ENCODE measurements around the gene C17orf114.

Gene C17orf114

DNA sequence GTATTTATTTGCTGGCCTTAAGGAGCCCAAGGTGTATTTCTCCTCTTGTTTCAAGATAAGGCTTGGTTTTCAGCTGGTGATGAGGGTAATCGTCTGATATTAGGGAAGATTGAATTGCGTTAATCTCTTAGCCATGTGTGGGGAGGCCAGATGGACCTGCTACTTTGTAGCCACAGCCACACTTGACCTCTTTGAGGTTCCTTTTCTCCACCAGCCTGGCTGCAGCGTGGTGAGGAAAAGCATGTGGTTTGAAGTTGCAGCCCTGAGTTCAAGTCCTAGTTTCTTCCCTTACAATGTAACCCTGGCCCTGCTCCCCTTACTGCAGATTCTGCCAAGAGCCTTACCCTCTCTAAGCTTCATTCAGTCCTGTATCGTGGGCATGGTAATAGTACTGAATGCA lies 34.1 kb upstream of the C17orf114 start:
- intact Hi-C loops (cut with micrococcal nuclease), result no loop called here
- ChIA-PET CTCF (no interaction called here), POLR2A (ENCODE audit: unreplicated experiment) (no interaction called here)
- Histone ChIP-seq H2BK20ac (ENCODE audit: low read depth, low read length) (no peak overlapping the region), H3K56ac (ENCODE audit: extremely low read depth, insufficient read depth, low read length) (no peak overlapping the region), H3K9me3 (ENCODE audit: control insufficient read depth, insufficient read depth, low read length) (no peaks in the 10 kb centered on the region), H3K9me1 (ENCODE audit: insufficient read depth, low read length) (peaks cover 42% of the 10 kb centered on the region), H3K27me3 (ENCODE audit: control insufficient read depth, insufficient read depth, low read length) (no peaks in the 10 kb centered on the region), H3K4ac (ENCODE audit: low read depth, low read length) (no peak overlapping the region), H3K4me1 (ENCODE audit: control insufficient read depth, insufficient read depth, low read length) (peaks cover 19% of the 10 kb centered on the region), H2BK5ac (ENCODE audit: low read depth, low read length, poor library complexity, severe bottlenecking) (no peak overlapping the region), H2AFZ (replicated peaks; ENCODE audit: low read length, poor library complexity) (no peak overlapping the region), H3K79me1 (ENCODE audit: low read depth in 1 of 2, low read length in 2 of 2) (peaks cover 32 to 74% of the 10 kb centered on the region in 2 experiments), H3K4me2 (ENCODE audit: low read depth, low read length) (no peak overlapping the region), H2AK9ac (replicated peaks; ENCODE audit: low read depth, low read length, poor library complexity) (no peak overlapping the region), H4K8ac (ENCODE audit: low read depth in 2 of 2, low read length in 2 of 2) (no peak overlapping the region), H2AK5ac (ENCODE audit: low read depth, low read length) (no peak overlapping the region), H3K23ac (ENCODE audit: low read depth, low read length) (no peak overlapping the region), H3K36me3 (ENCODE audit: control insufficient read depth, insufficient read depth, low read length) (peaks cover 5% of the 10 kb centered on the region; the same call in 1 of the 2 replicates), H3K18ac (ENCODE audit: low read depth, low read length) (no peak overlapping the region), H2BK15ac (ENCODE audit: low read depth, low read length) (no peak overlapping the region), H3K14ac (replicated peaks; ENCODE audit: low read depth, low read length) (no peak overlapping the region), H4K20me1 (ENCODE audit: insufficient read depth, low read length) (peaks cover 57% of the 10 kb centered on the region), H3K27ac (ENCODE audit: insufficient read depth, low read length) (no peak overlapping the region), H4K5ac (ENCODE audit: low read depth, low read length) (no peak overlapping the region), H3K9ac (ENCODE audit: low read depth, low read length) (no peak overlapping the region), H3K4me3 (ENCODE audit: insufficient read depth, low read depth, low read length) (no peak overlapping the region), H4K91ac (ENCODE audit: insufficient read depth, low read depth, low read length) (no peak overlapping the region), H2BK120ac (ENCODE audit: low read depth, low read length) (no peak overlapping the region)
- DNase-seq (no peak), ATAC-seq (ENCODE audit: low read depth) (no peak)
- dilution Hi-C loops (cut with HindIII; ENCODE audit: low sequenced_read_pairs, unreplicated experiment), result no loop called here
- in situ Hi-C loops (cut with MboI; ENCODE audit: low sequenced_read_pairs), result no loop called here
- no TSS peak for BruUV-seq (replicated peaks)
- TF ChIP-seq RAD21 (IDR thresholded peaks at IDR 0.05; ENCODE audit: low read length) (no peak), SMC3 (IDR thresholded peaks at IDR 0.05; ENCODE audit: low read depth, low read length) (no peak), POLR2A (IDR thresholded peaks at IDR 0.05; ENCODE audit: low read depth, low read length) (no peak), CEBPB (IDR thresholded peaks at IDR 0.05; ENCODE audit: low read depth, low read length) (no peak), MAZ (IDR thresholded peaks at IDR 0.05; ENCODE audit: borderline replicate concordance, low read depth, low read length) (no peak), MXI1 (IDR thresholded peaks at IDR 0.05; ENCODE audit: borderline replicate concordance, low read depth, low read length) (no peak), RCOR1 (IDR thresholded peaks at IDR 0.05; ENCODE audit: insufficient replicate concordance, low read length) (no peak), CHD1 (IDR thresholded peaks at IDR 0.05; ENCODE audit: low read depth, low read length) (no peak), NFE2L2 (IDR thresholded peaks at IDR 0.05; ENCODE audit: low read depth, low read length) (no peak), RFX5 (IDR thresholded peaks at IDR 0.05; ENCODE audit: low read depth, low read length) (no peak), BHLHE40 (IDR thresholded peaks at IDR 0.05; ENCODE audit: low read depth, low read length) (no peak), FOS (IDR thresholded peaks at IDR 0.05; ENCODE audit: low read depth, low read length) (no peak), MAFK (IDR thresholded peaks at IDR 0.05; ENCODE audit: low read depth, low read length) (no peak)
- TF ChIP-seq, protein P1, sequence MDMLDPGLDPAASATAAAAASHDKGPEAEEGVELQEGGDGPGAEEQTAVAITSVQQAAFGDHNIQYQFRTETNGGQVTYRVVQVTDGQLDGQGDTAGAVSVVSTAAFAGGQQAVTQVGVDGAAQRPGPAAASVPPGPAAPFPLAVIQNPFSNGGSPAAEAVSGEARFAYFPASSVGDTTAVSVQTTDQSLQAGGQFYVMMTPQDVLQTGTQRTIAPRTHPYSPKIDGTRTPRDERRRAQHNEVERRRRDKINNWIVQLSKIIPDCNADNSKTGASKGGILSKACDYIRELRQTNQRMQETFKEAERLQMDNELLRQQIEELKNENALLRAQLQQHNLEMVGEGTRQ (IDR thresholded peaks at IDR 0.05; ENCODE audit: low read depth, low read length), result no peak
- TF ChIP-seq, protein P2, sequence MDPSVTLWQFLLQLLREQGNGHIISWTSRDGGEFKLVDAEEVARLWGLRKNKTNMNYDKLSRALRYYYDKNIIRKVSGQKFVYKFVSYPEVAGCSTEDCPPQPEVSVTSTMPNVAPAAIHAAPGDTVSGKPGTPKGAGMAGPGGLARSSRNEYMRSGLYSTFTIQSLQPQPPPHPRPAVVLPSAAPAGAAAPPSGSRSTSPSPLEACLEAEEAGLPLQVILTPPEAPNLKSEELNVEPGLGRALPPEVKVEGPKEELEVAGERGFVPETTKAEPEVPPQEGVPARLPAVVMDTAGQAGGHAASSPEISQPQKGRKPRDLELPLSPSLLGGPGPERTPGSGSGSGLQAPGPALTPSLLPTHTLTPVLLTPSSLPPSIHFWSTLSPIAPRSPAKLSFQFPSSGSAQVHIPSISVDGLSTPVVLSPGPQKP (IDR thresholded peaks at IDR 0.05; ENCODE audit: borderline replicate concordance, low read depth, low read length), result no peak
- TF ChIP-seq, protein P3, sequence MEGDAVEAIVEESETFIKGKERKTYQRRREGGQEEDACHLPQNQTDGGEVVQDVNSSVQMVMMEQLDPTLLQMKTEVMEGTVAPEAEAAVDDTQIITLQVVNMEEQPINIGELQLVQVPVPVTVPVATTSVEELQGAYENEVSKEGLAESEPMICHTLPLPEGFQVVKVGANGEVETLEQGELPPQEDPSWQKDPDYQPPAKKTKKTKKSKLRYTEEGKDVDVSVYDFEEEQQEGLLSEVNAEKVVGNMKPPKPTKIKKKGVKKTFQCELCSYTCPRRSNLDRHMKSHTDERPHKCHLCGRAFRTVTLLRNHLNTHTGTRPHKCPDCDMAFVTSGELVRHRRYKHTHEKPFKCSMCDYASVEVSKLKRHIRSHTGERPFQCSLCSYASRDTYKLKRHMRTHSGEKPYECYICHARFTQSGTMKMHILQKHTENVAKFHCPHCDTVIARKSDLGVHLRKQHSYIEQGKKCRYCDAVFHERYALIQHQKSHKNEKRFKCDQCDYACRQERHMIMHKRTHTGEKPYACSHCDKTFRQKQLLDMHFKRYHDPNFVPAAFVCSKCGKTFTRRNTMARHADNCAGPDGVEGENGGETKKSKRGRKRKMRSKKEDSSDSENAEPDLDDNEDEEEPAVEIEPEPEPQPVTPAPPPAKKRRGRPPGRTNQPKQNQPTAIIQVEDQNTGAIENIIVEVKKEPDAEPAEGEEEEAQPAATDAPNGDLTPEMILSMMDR (conservative IDR thresholded peaks at IDR 0.05; ENCODE audit: low read depth, low read length), result no peak
- WGBS, 2 experiments (ENCODE audit: extremely low coverage in 2 of 2, insufficient read length in 1 of 2), result no CpG with 5 or more reads among the region's 4 CpGs
